ENCODE data around the gene INPP5A. TPM values are rescaled to one million over a fixed set of nuclear protein-coding genes. Genes with fewer than 3 reads are reported as not detected.
"Not testable (repeated sequence)": the region's sequence is repeated elsewhere in the genome, so short reads cannot be mapped to it uniquely, and the experiment has no call there.

Gene INPP5A
- 10 to 100 TPM; 58.9 to 64.6 (median 63.8) TPM for total RNA-seq (2021; fragmentation: NEBNext Ultra II Directional; extraction: Animal tissue kit (Norgen Biotek cat#: 25700))
- long read RNA-seq, partial matches to known transcripts, result 15 of 25 reads
- long read RNA-seq, other reads (novel, unspliced or antisense), result 10 of 25 reads

- DNase-seq, result no peak
- peaks cover 69% of the 10 kb centered on the region for H3K4me1 Mint-ChIP-seq (ENCODE audit: low read depth)
- H3K27me3 Mint-ChIP-seq (ENCODE audit: insufficient read depth), result peaks cover 2% of the 10 kb centered on the region; the same call in 1 of the 2 replicates
- H3K27ac Mint-ChIP-seq, result peak within 1 kb of the TSS; percentile 83
- H3K9me3 Mint-ChIP-seq, result peaks cover under 1% of the 10 kb centered on the region; the same call in 1 of the 2 replicates
- H3K4me3 Mint-ChIP-seq, result peak within 1 kb of the TSS; percentile 99
- TF ChIP-seq, protein P1, sequence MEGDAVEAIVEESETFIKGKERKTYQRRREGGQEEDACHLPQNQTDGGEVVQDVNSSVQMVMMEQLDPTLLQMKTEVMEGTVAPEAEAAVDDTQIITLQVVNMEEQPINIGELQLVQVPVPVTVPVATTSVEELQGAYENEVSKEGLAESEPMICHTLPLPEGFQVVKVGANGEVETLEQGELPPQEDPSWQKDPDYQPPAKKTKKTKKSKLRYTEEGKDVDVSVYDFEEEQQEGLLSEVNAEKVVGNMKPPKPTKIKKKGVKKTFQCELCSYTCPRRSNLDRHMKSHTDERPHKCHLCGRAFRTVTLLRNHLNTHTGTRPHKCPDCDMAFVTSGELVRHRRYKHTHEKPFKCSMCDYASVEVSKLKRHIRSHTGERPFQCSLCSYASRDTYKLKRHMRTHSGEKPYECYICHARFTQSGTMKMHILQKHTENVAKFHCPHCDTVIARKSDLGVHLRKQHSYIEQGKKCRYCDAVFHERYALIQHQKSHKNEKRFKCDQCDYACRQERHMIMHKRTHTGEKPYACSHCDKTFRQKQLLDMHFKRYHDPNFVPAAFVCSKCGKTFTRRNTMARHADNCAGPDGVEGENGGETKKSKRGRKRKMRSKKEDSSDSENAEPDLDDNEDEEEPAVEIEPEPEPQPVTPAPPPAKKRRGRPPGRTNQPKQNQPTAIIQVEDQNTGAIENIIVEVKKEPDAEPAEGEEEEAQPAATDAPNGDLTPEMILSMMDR (IDR thresholded peaks at IDR 0.05), result no peak
- H3K36me3 Mint-ChIP-seq (ENCODE audit: low read depth), result peaks cover 12% of the 10 kb centered on the region
Observed at GRCh38 chr10:132537684-132538001, at the start of gene INPP5A. INPP5A (plus strand) TSS chr10:132537787; CDS start chr10:132538097, 310 bp downstream.

GRCh38 chr10:132488231-132488821 is 49.3 kb upstream of the INPP5A start:
- TF ChIP-seq, protein P1 (IDR thresholded peaks at IDR 0.05), result no peak
- Mint-ChIP-seq H3K27me3 (ENCODE audit: insufficient read depth) (peaks cover 8% of the 10 kb centered on the region; the same call in 1 of the 2 replicates), H3K36me3 (ENCODE audit: low read depth) (no peaks in the 10 kb centered on the region), H3K27ac (no peak overlapping the region), H3K4me1 (ENCODE audit: low read depth) (no peaks in the 10 kb centered on the region), H3K4me3 (no peak overlapping the region), H3K9me3 (0 out of 2 replicates have a peak, but pooled peaks cover 4% of the 10 kb centered on the region)
- no peak for DNase-seq

- H3K27ac Mint-ChIP-seq, result no peak overlapping the region
- no peak for DNase-seq
- H3K27me3 Mint-ChIP-seq (ENCODE audit: insufficient read depth), result peaks cover 13% of the 10 kb centered on the region
- H3K4me3 Mint-ChIP-seq, result no peak overlapping the region
- no peaks in the 10 kb centered on the region for H3K36me3 Mint-ChIP-seq (ENCODE audit: low read depth)
- TF ChIP-seq, protein P1 (IDR thresholded peaks at IDR 0.05), result no peak
- no peaks in the 10 kb centered on the region for H3K4me1 Mint-ChIP-seq (ENCODE audit: low read depth)
- 0 out of 2 replicates have a peak, but pooled peaks cover 4% of the 10 kb centered on the region for H3K9me3 Mint-ChIP-seq
Observed at GRCh38 chr10:132489053-132489703, 48.4 kb upstream of the INPP5A start.

- TF ChIP-seq, protein P1 (IDR thresholded peaks at IDR 0.05), result no peak
- Mint-ChIP-seq H3K4me3 (no peak overlapping the region), H3K36me3 (ENCODE audit: low read depth) (no peaks in the 10 kb centered on the region), H3K27me3 (ENCODE audit: insufficient read depth) (peaks cover 13% of the 10 kb centered on the region), H3K27ac (no peak overlapping the region), H3K4me1 (ENCODE audit: low read depth) (peaks cover under 1% of the 10 kb centered on the region; the same call in 1 of the 2 replicates), H3K9me3 (0 out of 2 replicates have a peak, but pooled peaks cover 4% of the 10 kb centered on the region)
- DNase-seq, result no peak
Observed at GRCh38 chr10:132489704-132490534, 47.7 kb upstream of the INPP5A start.

DNA sequence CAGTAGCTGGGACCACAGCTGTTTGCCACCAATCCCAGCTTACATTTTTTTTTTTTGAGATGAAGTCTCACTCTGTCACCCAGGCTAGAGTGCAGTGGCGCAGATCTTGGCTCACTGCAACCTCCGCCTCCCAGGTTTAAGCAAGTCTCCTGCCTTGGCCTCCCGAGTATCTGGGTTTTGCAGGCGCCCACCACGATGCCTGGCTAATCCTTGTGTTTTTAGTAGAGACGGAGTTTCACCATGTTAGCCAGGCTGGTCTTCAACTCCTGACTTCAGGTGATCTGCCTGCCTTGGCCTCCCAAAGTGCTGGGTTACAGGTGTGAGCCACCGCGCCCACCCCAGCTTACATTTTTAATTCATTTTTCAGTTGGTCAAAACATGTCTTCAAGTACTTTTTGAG is 46.1 kb upstream of the INPP5A start:
- not testable (repeated sequence) for H3K9me3 Mint-ChIP-seq; H3K4me3 Mint-ChIP-seq; DNase-seq; H3K36me3 Mint-ChIP-seq (ENCODE audit: low read depth); H3K27ac Mint-ChIP-seq
- Mint-ChIP-seq H3K27me3 (ENCODE audit: insufficient read depth) (peaks cover 16% of the 10 kb centered on the region), H3K4me1 (ENCODE audit: low read depth) (peaks cover 17% of the 10 kb centered on the region; the same call in 1 of the 2 replicates)
